Inflammatory macrophage treated with lipopolysaccharide for 4 hours (primary cell): ENCODE results near the gene PDE4A.
"Not testable (repeated sequence)": the region's sequence is repeated elsewhere in the genome, so short reads cannot be mapped to it uniquely, and the experiment has no call there.

Experiments used
- DNase-seq: peaks from one replicate; pipeline ENCODE4 v3.0.0-alpha.2; 2020

Gene PDE4A

GRCh38 chr19:10404888-10405820 is 15.2 kb upstream of the PDE4A start:
- peak; percentile 85 for DNase-seq

DNA sequence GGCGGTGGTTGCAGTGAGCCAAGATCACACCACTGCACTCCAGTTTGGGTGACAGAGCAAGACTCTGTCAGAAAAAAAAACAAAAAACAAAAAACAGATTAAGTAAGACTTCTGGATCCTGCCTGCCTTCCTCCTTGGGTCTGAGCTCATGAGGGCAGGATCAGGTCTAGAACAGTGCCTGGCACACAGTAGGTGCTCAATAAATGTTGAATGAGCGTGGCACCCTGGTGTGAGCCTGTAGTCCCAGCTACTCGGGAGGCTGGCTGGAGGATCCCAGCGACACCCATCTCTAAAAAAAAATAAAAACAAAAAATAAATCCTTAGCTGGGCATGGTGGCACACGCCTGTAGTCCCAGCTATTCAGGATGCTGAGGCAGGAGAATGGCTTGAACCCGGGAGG is 14.1 kb upstream of the PDE4A start:
- DNase-seq = peak; percentile 52

GRCh38 chr19:10407096-10407495 is 13.2 kb upstream of the PDE4A start:
- peak; percentile 76 for DNase-seq

DNA sequence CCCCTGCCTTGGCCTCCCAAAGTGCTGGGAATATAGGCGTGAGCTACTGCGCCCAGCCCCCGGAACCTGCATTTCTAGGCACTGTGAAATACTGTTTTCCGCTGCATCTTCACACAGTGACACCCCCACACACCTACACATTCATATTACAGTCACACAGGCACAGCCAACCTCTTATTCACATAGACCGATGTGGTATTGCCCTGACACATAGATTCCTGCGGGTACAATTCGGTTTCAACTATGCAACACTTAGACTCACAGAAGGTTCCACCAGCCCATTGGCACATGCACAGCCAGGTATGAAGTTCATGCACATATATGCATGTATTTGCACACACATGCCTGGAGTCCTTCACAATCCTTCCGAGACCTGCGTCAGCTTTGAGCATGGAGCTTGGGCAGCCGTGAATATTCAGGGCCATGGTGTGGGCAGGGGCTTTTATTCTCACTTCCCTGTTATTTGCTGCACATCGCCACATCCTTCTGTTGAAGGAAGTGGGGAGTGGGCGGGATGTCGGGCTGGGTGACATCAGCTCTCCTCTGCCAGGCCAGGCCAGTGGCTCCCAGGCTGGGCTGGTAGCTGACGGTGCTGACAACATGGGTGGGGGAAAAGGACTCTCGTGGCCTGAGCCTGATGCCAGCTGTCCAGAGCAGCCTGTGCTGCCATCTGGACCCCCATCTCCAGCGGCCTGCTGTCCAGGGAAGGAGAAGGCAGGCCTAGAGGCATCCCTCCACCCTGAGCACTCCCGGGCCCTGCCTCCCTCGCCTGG is 11.6 kb upstream of the PDE4A start:
- peak; percentile 99 for DNase-seq

DNA sequence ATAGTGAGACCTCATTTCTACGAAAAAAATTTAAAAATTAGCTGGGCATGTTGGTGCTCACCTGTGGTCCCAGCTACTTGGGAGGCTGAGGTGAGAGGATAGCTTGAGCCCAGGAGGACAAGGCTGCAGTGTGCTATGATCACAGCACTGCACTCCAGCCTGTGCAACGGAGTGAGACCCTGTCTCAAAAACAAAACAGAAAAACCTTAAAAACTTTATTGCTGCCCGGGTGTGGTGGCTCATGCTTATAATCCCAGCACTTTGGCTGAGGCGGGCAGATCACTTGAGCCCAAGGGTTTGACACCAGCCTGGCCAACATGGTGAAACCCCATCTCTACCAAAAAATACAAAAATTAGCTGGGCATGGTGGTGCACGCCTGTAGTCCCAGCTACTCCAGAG is 9.1 kb upstream of the PDE4A start:
- not testable (repeated sequence) for DNase-seq

- peak; percentile 50 for DNase-seq
Measured at GRCh38 chr19:10412257-10412977, 7.9 kb upstream of the PDE4A start.

DNA sequence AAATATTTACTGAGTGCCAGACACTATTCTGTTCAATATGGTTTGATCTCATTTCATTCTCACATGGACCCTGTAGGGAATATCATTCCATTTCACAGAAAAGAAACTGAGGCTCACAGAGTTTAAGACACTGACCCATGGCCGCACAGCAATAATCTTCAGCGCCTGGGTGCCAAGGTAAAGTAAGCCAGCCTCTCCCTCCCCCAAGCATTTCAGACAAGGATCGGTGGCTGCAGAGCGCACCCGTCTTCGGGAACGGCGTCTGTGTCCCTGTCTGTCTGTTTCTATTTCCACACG is 4.3 kb upstream of the PDE4A start:
- no peak for DNase-seq

DNA sequence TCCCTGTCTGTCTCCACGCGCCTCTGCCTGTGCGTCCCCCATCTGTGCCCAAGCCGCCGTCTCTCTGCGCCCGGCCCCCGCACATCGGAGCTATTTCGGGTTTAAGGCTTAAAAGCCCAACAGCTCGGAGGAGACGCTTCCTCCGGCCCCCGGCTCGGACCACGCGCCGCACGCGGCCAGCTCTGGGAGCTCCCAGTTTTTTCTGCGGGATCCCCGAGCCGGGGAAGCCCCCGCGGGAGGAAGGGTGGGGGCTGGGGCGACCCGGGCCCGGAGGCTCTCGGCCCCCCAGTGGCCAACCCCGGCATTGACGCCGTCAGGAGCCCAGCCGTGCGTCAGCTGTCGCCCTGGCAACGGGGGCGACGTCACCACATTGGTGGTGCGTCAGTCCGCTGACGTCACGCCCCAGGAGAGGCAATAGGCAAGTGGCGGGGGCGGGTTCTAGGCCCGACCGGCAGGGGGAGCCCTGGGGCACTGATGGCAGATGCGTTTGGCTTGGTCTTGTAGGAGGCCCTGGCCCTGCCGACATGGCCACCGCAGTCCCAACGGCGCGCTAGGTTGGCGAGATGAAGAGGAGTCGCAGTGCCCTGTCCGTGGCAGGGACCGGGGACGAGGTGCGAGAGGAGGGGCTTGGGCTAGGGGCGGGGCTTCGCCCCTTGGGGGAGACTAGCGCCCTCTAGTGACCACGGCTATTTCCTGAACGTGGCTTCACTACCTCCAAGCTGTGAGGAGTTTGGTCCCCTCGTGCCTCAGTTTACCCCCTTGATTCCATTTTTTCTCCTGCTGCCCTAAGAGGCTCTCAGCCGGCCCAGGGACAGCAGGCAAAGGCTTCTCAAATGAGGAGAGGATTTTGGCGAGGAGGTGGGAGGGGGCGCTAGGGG is 3.7 kb upstream of the PDE4A start:
- DNase-seq = peak; percentile 92

DNA sequence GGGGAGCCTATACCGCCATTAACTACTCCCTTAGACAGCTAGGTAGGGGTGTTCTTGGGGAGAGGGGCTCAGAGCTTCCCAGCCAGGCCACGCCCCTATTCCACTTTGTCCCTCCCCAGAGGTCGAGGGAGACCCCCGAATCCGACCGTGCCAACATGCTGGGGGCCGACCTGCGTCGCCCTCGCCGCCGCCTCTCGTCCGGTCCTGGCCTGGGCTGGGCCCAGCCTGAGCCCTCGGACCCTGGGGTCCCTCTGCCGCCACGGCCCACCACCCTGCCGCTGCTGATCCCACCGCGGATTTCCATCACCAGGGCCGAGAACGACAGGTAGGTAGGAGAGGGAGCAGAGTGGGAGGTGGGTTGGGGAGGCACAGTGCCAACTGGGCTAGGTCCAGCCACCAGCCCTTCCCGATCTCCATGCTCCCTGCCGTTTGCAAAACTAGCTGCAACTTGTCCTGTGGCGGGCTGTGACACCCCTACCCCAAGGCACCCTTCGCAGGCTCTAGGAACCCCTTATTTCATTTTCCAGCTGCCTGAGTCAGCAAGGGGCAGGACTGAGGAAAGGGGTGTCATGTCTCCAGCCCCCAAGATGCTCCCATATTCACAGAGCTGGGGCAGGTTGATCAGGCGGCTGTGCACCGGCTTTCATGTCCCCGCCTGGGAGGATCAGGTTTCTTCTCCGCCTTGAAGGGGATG is 2.6 kb upstream of the PDE4A start:
- no peak for DNase-seq

- DNase-seq = no peak
Measured at GRCh38 chr19:10418235-10418484, 2.2 kb upstream of the PDE4A start.

DNA sequence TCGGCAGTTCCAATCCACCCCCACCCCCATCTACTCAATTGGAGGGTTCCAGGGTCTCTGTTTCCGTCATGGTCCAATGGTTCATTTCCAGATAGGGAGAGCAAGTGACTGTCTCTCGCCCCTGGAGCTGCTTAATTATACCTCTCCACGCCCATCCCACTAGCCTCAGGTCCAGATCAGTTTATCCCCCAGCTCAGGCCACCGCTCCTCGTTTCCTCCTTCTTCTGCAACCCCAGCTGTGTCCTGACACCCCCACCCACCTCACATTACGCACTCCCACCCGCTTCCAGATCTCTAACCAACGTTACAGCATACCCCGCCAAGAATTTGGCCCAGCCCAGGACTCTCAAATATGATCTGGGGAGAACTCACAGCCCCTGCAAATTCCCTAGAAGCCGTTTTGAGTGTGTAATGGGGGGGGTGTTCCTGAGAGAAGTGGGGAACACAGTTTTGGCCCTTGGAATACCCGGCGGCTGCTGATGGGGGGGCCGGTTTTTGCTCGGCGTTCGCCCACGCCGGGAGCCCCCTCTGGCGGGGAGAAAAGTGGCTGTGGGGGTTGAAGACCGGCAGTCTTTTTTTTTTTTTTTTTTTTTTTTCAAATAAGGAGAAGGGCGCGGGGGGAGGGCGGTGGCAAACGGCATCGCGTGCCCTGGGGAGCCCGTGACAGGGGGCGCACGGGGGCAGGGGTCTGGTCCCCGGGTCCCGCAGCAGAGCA is 1.7 kb upstream of the PDE4A start:
- peak; percentile 15 for DNase-seq

DNA sequence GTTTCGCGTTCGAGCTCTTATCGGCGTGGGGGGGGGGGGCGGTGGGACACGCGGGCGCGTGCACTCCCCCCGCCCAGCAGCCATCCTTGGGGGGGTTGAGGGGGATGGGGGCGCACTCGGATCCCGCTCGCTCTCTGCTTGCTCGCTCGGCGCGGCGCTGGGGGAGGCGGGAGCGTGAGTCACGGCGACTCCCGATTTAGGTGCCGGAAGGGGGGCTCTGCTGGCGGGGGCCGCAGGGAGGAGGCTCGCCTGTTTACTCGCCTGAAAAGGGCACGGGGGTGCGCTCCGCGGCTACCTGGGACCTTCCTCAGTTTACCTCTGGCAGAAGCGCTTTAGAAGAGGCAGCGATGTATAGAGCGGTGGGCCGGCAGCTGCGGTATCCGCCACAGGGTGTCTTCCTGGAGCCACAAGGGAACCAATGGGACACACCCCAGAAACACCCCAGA is 1.1 kb upstream of the PDE4A start:
- DNase-seq = peak; percentile 23

DNA sequence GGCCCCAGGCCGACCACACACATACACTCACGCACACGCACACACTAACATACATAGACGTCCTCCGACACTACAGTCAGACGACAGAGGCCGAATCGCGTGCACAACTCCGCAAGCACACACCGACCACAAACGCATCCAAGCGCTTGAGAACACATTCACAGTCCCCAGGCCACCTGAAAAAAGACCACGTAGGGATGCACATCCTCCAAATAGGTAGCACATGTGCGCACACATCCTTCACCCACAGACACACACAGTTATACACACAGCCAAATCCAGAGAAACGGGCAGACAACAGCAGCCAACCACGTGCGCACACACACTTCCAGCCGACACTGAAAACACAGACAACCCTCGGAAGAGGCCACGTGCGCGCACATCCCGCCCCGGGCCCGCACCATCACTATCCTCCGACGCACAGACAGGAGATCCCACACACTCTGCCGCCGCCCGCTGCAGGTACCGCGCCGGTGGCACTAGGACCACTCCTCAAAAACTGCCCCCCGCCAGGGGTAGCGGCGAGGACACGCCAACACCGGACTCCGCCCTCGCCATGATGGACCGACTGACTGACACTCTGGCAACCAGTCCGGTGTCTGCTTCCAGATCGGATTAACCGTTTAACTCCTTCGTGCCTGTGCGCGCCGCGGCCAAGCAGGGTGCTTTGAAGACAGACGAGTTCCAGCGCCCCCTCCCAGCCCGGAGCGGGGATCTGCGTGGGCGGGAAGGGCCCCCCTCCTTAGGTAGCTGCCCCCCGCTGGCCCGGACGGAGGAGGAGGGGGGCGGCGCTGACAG is 493 bp upstream of the PDE4A start:
- peak; percentile 54 for DNase-seq

GRCh38 chr19:10421240-10422045 is 1.1 kb downstream of the PDE4A start:
- DNase-seq = peak; percentile 71

- peak; percentile 88 for DNase-seq
Measured at GRCh38 chr19:10422046-10422461, 1.7 kb downstream of the PDE4A start.

DNA sequence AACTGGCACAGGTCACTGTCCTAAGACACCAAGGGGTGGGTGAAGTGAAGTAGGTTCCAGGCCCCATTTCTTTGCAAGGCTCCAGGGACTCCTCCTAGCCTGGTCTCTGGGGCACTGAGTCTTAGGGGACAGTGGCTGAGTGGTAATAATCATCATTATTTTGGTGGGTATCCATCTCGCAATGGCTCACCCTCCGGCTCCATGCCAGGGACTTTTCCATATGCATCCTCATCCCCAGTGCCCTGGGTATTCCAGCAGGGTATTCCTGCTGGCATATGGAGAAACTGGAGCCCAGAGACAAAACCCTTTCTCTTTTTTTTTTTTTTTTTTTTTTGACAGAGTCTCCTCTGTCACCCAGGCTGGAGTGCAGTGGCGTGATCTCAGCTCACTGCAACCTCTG is 2.5 kb downstream of the PDE4A start:
- no peak for DNase-seq

DNA sequence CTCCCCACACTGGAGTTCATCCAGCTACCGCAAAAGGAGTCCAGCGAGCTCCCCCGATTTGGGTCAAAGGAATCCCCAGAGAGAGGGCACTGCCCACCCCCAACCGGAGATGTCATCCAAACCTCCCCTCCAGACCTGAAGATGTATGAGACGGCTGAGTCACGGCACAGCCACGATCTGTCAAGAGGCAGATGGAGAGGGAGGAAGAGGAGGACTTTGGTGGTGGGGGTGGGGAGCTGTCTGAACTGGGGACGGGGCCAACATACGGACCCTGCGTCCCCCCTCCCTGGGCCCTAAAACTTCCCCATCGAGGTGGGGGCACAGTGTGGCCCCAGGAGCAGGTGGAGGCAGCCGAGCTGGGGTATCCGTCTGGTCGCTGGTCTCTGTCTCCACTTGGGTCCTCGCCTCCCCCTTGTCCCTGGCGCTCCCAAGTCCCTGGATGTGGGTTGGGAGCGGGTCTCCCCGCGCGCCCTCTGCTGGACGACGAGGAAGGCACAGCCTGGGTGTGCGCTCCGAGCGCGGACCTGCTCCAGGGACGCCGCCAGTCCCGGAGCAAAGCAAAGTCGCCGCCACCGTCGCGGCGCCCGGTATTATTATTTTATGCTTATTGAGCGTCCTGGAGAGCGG is 3.8 kb downstream of the PDE4A start:
- DNase-seq = peak; percentile 69

DNA sequence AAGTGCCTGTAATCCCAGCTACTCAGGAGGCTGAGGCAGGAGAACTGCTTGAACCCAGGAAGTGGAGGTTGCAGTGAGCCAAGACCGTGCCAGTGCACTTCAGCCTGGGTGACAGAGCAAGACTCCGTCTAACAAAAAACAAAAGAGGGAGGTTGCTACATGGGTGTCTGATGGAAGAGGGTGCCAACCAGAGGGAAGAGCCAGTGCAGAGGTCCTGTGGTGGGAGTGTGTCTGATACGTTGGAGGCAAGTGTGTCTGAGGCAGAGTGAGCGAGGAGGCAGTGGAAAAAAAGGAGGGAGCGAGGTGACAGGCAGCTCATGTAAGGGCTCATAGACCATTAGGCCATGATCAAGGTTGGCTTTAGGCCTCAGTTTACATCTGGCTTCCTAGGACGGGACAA is 6.8 kb downstream of the PDE4A start:
- DNase-seq = no peak

GRCh38 chr19:10428996-10429381 is 8.7 kb downstream of the PDE4A start:
- DNase-seq = no peak
